ENCODE results near the gene KCTD15.

- TF ChIP-seq EZH2 (IDR thresholded peaks at IDR 0.05): no peak
- TF ChIP-seq FOXP2 (optimal IDR thresholded peaks at IDR 0.05; ENCODE audit: control extremely low read depth, extremely low read length, insufficient read depth): no peak
- TF ChIP-seq POLR2AphosphoS5 (IDR thresholded peaks at IDR 0.05; ENCODE audit: borderline replicate concordance, low read depth, low read length): no peak
Observed at GRCh38 chr19:33832633-33833032, 36.0 kb downstream of the KCTD15 start.
